NCI-H1436 treated with DMSO at 0.1 percent for 48 hours (cell line): ENCODE results near the gene ZNF335.
A peak's percentile ranks its signal among the peaks of the same experiment; 100 is the strongest.
"Not testable (repeated sequence)": the region's sequence is repeated elsewhere in the genome, so short reads cannot be mapped to it uniquely, and the experiment has no call there.

Experiments
- DNase-seq: peaks from one replicate; lab custom pipeline; 2025; lab: John Stamatoyannopoulos, UW

Gene ZNF335

DNA sequence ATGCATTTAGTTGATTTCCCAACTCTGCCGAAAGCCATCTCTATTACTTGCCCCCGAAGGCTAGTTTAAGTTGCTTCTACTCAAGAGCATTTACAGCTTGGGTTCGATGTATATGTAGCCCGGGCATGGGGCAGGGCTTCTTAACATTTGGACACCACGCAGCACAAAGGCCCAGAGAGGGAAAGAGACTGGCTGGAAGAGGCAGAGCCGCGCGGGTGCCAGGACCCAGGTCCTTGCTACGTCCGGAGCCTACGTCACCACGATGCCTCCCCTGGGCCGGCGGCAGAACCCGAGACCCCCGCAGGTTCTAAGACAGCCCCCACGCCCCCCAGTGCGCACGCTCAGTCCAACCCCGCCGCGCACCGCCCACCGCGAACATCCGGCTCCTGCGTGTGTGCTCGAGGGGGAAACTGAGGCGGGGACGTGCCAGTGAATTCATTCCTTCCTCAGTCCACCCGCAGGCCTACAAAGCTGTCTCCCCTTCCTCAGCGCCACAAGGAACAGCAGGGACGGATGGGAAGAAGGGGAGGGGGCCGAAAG, 37.9 kb downstream of the ZNF335 start:
- DNase-seq: no peak

DNA sequence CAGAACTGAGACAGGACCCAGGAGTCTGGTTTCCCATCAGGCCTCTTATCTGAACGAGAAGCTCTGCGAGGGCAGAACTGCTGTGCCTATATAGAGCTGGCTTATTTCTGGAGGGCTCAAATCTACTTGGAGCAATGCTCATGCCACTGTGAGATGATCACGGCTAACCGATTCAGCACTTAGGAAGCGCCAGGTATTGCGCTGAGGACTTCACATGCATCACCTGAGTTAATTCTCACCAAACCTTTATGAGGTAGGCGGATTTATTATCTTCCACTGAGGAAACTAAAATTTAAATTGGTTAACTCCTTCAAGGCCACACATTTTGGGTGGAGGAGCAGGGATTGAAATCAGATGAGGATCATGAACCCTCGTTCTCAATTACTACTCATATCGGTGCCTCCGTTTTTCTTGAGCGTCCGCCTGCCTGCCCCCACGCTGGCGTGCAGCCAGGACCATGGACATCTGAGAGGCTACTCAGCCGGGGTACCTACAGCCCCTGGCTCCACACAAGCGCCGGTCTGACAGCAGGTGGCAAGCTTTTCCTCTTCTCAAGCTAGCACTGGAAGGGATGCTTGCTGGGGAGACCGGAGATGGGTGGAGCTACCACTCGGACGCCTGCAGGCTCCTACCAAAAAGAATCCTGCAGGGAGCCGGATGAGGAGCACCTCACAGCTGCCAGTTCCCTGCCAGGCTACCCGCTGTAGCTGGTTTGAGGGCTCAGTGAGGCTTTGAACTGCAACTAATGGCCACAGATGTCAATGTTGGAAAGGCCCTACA, 38.5 kb downstream of the ZNF335 start:
- DNase-seq: peak; percentile 61

- not testable (repeated sequence) for DNase-seq
Measured at GRCh38 chr20:45931680-45932079, 40.3 kb downstream of the ZNF335 start.

- no peak for DNase-seq
Measured at GRCh38 chr20:45927071-45927878, 44.7 kb downstream of the ZNF335 start.

GRCh38 chr20:45926731-45927070, 45.3 kb downstream of the ZNF335 start:
- no peak for DNase-seq

DNA sequence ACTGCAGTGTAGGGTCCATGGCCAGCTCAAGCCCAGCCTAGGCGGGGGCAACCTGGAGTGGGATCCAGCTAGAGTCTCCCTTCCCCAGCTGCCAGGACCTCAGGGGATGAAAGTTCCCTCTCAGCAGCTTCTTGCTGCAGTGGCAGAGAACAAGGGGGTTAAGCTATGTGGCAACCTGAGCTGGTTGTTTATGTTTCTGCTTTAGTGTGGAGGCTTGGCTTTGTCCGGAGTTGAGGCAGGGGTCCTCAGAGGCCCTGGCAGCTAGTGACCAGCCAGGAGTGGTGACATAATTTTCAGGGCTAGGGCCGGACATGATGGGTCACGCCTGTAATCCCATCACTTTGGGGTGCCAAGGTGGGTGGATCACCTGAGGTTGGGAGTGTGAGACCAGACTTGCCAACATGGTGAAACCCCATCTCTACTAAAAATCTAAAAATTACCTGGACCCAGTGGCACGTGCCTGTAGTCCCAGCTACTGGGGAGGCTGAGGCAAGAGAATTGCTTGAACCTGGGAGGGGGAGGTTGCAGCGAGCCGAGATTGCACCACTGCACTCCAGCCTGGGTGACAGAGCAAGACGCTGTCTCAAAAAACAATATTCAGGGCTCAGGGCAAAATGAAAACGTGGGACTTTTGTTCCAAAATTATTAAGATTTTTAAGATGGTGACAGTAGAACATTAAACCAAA, 46.0 kb downstream of the ZNF335 start:
- DNase-seq: no peak

GRCh38 chr20:45924391-45925261, 47.4 kb downstream of the ZNF335 start:
- no peak for DNase-seq

DNA sequence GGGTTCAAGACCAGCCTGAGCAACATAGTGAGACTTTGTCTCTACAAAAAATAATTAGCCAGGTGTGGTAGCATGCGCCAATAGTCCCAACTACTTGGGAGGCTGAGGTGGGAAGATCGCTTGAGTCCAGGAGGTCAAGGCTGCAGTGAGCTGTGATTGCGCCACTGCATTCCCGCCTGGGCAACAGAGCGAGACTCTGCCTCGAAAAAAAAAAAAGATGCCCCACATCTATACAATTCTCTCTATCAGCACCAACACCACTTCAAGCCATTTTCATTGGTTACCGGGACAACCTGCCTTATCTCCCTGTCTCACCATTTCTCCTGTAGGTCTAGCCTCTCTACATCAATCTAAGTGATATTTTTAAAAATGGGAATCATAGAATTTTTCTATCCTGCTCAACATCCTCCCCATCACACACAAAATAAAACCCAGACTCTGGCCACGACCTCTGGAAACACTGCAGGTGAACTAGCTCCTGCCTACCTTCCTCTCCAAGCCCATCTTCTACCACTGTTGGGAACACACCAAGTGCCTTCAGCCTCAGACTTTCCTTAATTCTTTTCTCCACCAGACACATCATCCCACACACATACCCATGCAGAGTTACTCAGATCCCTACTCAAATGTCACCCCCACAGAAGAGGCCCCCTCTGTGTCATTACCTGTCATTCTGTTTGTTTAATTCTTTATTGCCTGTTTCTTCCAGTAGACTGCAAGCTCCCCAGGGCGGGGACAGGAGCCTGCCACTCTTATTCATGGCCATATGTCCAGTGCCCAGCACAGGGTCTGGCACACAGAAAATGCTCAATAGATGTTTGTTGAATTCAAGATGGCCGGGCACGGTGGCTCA, 50.4 kb downstream of the ZNF335 start:
- no peak for DNase-seq

- DNase-seq: no peak
Measured at GRCh38 chr20:45920462-45921336, 51.3 kb downstream of the ZNF335 start.

DNA sequence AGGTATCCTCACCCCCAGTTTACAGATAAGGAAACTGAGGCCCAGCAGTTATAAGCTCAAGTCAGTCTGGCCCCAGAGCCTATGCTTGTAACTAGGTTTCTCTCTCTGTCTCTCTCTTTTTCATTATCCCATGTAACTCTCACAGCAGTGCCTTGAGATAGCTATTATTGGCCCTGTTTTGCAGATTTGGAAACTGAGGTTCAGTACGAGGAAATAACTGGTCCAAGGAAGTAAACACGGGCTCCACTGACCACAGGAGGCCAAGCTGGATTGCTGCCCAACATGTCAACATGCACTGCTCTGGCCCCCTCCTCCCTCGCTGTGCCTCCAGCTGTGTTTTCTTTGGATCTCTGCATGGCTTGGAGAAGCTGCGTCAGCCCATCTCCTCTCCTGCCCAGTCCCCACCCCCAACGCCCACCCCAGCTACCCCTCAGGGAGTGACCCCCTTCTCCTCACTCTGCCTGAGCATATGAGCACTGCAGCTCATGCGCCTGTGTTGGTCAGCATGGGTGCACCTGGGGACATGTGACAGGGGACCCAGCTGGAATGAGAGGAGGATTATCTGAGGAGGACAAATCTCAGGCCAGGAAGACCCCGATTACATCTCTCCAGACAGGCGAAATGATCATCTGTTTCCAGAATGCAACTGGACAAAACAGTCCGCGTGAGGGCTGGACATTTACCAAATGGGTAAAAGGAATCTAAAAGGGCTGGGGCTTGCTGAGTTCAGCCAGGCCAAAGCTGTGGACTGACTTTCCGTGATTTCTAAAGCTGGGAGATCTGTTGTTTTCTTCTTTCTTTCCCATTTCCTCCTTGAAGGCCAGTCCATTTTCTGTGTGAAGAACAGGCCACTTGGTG, 52.2 kb downstream of the ZNF335 start:
- DNase-seq: no peak

- DNase-seq: no peak
Measured at GRCh38 chr20:45918779-45919537, 53.0 kb downstream of the ZNF335 start.

DNA sequence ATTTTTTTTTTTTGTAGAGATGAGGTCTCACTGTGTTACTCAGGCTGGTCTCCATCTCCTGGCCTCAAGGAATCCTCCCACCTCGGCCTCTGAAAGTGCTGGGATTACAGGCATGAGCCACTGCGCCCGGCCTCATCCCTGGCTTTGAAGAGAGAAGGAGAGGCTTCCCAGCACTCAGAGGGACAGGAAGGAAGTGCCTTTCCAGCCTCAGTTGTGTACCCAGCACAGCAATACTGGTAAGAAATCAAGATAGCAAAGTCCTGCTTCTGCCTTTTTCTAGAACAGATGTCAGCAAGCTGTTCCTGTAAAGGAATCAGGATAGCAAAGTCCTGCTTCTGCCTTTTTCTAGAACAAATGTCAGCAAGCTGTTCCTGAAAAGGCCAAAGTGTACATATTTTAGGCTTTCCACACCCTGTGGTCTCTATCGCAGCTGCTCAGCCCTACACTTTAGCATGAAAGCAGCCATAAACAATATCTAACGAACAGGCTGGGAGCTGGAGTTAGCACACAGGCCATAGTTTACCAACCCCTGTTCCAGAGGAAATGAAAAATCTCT, 53.7 kb downstream of the ZNF335 start:
- DNase-seq: no peak

DNA sequence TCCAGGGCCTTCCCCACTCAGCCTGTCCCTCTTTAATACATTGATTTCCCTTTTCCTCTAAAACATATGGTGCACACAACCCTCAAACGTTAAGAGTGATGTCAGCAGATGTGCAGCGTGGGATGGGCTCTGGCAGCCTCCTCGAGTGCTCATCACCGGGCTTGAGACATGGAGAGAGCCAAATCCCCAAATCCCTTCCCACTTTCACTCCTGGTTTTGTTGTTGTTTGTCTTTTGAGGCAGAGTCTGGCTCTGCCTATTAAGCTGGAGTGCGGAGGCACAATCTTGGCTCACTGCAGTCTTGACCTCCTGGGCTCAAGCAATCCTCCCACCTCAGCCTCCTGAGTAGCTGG, 54.2 kb downstream of the ZNF335 start:
- no peak for DNase-seq

- no peak for DNase-seq
Measured at GRCh38 chr20:45913116-45913515, 58.9 kb downstream of the ZNF335 start.

GRCh38 chr20:45912344-45912682, 59.7 kb downstream of the ZNF335 start:
- DNase-seq: no peak

GRCh38 chr20:45911486-45912343, 60.3 kb downstream of the ZNF335 start, which contains the start of gene PLTP:
Gene PLTP, minus strand, starts transcription at chr20:45912155. Its CDS starts 703 bp downstream, at chr20:45911452.
- DNase-seq: no peak
